ENCODE results near the gene BRD2.
A peak's percentile ranks its signal among the peaks of the same experiment; 100 is the strongest.
"Not testable (repeated sequence)": the region's sequence is repeated elsewhere in the genome, so short reads cannot be mapped to it uniquely, and the experiment has no call there.

BRD2 gene

DNA sequence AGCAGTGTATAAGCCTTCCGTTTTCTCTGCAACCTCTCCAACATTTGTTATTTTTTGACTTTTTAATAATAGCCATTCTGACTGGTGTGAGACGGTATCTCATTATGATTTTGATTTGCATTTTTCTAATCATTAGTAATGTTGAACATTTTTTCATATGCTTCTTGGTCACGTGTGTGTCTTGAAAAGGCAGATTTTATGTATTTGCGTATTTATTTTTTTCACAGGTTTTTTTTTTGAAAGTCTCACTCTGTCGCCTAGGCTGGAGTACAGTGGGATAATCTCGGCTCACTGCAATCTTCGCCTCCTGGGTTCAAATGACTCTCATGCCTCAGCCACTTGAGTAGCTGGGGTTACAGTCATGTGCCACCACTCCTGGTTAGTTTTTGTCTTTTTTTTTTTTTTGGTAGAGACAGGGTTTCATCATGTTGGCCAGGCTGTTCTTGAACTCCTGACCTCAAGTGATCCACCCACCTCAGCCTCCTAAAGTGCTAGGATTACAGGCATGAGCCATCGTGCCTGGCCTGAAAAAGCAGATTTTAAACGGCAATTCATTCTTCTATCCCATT, 25.8 kb upstream of the BRD2 start:
- peak overlapping the region; percentile 70 for H3K4me3 Mint-ChIP-seq

GRCh38 chr6:32943864-32944649, 24.3 kb upstream of the BRD2 start:
- no peaks in the 10 kb centered on the region for H3K9me3 Mint-ChIP-seq
- peaks cover 63% of the 10 kb centered on the region for H3K4me1 Mint-ChIP-seq
- peak; percentile 66 to 74 for DNase-seq (ENCODE audit: low spot score in 2 of 2)
- peak overlapping the region; percentile 100 for H3K4me3 Mint-ChIP-seq
- peak; percentile 59 for ATAC-seq (ENCODE audit: low read depth)
- H3K36me3 Mint-ChIP-seq: peaks cover 10% of the 10 kb centered on the region
- H3K27me3 Mint-ChIP-seq: no peaks in the 10 kb centered on the region
- peak overlapping the region; percentile 99 for H3K27ac Mint-ChIP-seq

More for the DNA sequence above, 25.8 kb upstream of the BRD2 start:
- DNase-seq (ENCODE audit: low spot score in 2 of 2); H3K9me3 Mint-ChIP-seq; H3K27me3 Mint-ChIP-seq; ATAC-seq (ENCODE audit: low read depth): not testable (repeated sequence)
- peaks cover 13% of the 10 kb centered on the region for H3K36me3 Mint-ChIP-seq
- peaks cover 60% of the 10 kb centered on the region for H3K4me1 Mint-ChIP-seq
- H3K27ac Mint-ChIP-seq: peak overlapping the region; percentile 99

- no peaks in the 10 kb centered on the region for H3K9me3 Mint-ChIP-seq
- H3K4me3 Mint-ChIP-seq: peak overlapping the region; percentile 100
- DNase-seq (ENCODE audit: low spot score in 2 of 2): peak in 1 of 2 donors; percentile 53
- H3K27ac Mint-ChIP-seq: peak overlapping the region; percentile 99
- no peaks in the 10 kb centered on the region for H3K27me3 Mint-ChIP-seq
- ATAC-seq (ENCODE audit: low read depth): peak; percentile 38
- peaks cover 19% of the 10 kb centered on the region for H3K36me3 Mint-ChIP-seq
- peaks cover 75% of the 10 kb centered on the region for H3K4me1 Mint-ChIP-seq
Observed at GRCh38 chr6:32945108-32945760, 23.2 kb upstream of the BRD2 start.

DNA sequence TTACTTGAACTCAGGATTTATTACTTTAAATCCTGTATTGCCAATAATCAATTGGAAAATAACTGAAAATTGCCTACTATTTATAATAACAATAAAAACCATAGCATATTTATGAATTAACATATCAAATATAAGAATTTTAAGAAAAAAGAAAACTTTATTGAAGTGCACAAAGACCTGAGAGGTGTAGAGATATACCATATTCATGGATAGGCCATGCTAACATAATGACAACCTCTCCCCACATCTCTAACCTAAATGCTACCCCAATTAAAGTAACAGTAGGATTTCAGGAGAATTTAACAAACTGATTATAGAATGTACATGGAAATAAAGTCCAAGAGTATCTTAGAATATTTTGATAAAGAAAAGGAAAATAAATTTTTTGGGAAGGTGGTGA, 22.4 kb upstream of the BRD2 start:
- DNase-seq (ENCODE audit: low spot score in 2 of 2): no peak
- Mint-ChIP-seq H3K4me3 (peak overlapping the region; percentile 100), H3K4me1 (peaks cover 82% of the 10 kb centered on the region), H3K9me3 (no peaks in the 10 kb centered on the region), H3K27me3 (no peaks in the 10 kb centered on the region), H3K27ac (peak overlapping the region; percentile 99), H3K36me3 (peaks cover 20% of the 10 kb centered on the region)
- ATAC-seq (ENCODE audit: low read depth): no peak

GRCh38 chr6:32946893-32947292, 21.5 kb upstream of the BRD2 start:
- Mint-ChIP-seq H3K4me1 (peaks cover 79% of the 10 kb centered on the region), H3K4me3 (no peak overlapping the region), H3K27me3 (no peaks in the 10 kb centered on the region), H3K27ac (peak overlapping the region; percentile 99), H3K36me3 (peaks cover 20% of the 10 kb centered on the region), H3K9me3 (no peaks in the 10 kb centered on the region)
- DNase-seq (ENCODE audit: low spot score in 2 of 2) (no peak), ATAC-seq (ENCODE audit: low read depth) (no peak)

DNA sequence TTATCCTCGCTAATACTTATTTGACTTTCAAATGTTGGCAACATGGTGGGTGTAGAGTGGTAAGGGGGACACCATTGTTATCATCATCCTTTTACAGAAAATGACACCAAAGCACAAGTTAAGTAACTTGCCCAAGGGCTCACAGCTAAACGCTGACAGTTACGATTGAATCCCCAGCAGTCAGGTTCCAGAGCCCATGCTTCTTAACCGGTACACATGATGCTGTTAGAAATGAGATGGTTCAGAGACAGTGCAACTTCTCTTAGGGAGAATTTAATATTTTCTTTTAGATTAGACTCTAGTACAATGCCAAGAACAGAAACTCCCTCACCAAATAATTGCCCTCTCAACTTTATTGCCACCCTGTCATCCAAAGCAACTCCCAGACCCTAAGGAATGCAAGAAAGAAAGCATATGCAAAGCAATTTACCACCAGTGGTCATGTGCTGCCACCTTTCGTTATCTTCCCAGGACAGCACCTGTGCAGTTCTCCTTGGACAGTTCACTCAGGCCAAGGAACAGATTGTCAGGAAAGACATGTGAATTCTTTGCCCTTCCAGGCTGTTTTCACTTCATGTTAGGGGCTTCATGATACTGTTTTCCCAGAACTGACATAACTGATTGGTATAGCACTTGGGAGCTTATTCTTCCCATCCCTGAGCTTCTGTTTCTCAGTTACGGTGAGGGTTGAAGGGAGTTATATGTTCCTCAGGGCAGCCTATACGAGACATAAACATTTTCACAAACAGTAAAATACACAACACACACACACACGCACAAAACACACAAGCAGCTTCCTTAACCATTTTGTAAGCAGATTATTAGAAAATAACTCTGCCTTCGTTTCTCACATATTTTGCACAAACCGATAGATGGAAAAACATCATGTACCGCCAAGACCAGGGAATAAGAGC, 20.6 kb upstream of the BRD2 start:
- Mint-ChIP-seq H3K4me1 (peaks cover 76% of the 10 kb centered on the region), H3K27ac (peak overlapping the region; percentile 99), H3K4me3 (peak overlapping the region; percentile 69), H3K9me3 (no peaks in the 10 kb centered on the region), H3K27me3 (no peaks in the 10 kb centered on the region), H3K36me3 (peaks cover 22% of the 10 kb centered on the region)
- ATAC-seq (ENCODE audit: low read depth): no peak
- DNase-seq (ENCODE audit: low spot score in 2 of 2): peak in 1 of 2 donors; percentile 47

- no peaks in the 10 kb centered on the region for H3K9me3 Mint-ChIP-seq
- H3K27me3 Mint-ChIP-seq: no peaks in the 10 kb centered on the region
- peak overlapping the region; percentile 99 for H3K27ac Mint-ChIP-seq
- no peak for DNase-seq (ENCODE audit: low spot score in 2 of 2)
- ATAC-seq (ENCODE audit: low read depth): no peak
- H3K36me3 Mint-ChIP-seq: peaks cover 22% of the 10 kb centered on the region
- H3K4me1 Mint-ChIP-seq: peaks cover 79% of the 10 kb centered on the region
- H3K4me3 Mint-ChIP-seq: peak overlapping the region; percentile 99
Observed at GRCh38 chr6:32949113-32949512, 19.3 kb upstream of the BRD2 start.

- Mint-ChIP-seq H3K9me3 (no peaks in the 10 kb centered on the region), H3K36me3 (peaks cover 22% of the 10 kb centered on the region), H3K4me1 (peaks cover 76% of the 10 kb centered on the region), H3K4me3 (peak overlapping the region; percentile 99), H3K27ac (peak overlapping the region; percentile 99), H3K27me3 (no peaks in the 10 kb centered on the region)
- ATAC-seq (ENCODE audit: low read depth) (no peak), DNase-seq (ENCODE audit: low spot score in 2 of 2) (no peak)
Observed at GRCh38 chr6:32950010-32950409, 18.4 kb upstream of the BRD2 start.

GRCh38 chr6:32950449-32950848, 17.9 kb upstream of the BRD2 start:
- H3K27me3 Mint-ChIP-seq: no peaks in the 10 kb centered on the region
- H3K36me3 Mint-ChIP-seq: peaks cover 22% of the 10 kb centered on the region
- peak overlapping the region; percentile 99 for H3K4me3 Mint-ChIP-seq
- H3K4me1 Mint-ChIP-seq: peaks cover 76% of the 10 kb centered on the region
- H3K27ac Mint-ChIP-seq: peak overlapping the region; percentile 99
- H3K9me3 Mint-ChIP-seq: no peaks in the 10 kb centered on the region
- DNase-seq (ENCODE audit: low spot score in 2 of 2) (no peak), ATAC-seq (ENCODE audit: low read depth) (no peak)

GRCh38 chr6:32952817-32953739, 15.3 kb upstream of the BRD2 start, which contains the start of gene HLA-DMA:
Gene HLA-DMA (minus strand): TSS chr6:32953097. CDS start chr6:32953036, 61 bp downstream.
- peak; percentile 82 to 91 for DNase-seq (ENCODE audit: low spot score in 2 of 2)
- Mint-ChIP-seq H3K36me3 (peaks cover 24% of the 10 kb centered on the region), H3K27me3 (no peaks in the 10 kb centered on the region), H3K9me3 (no peaks in the 10 kb centered on the region), H3K4me1 (peaks cover 75% of the 10 kb centered on the region), H3K4me3 (peak within 1 kb of the TSS; percentile 99), H3K27ac (peak within 1 kb of the TSS; percentile 99)
- ATAC-seq (ENCODE audit: low read depth): peak; percentile 87

GRCh38 chr6:32953775-32954174, 14.6 kb upstream of the BRD2 start:
- ATAC-seq (ENCODE audit: low read depth): no peak
- peaks cover 21% of the 10 kb centered on the region for H3K36me3 Mint-ChIP-seq
- peak overlapping the region; percentile 99 for H3K4me3 Mint-ChIP-seq
- no peak for DNase-seq (ENCODE audit: low spot score in 2 of 2)
- no peaks in the 10 kb centered on the region for H3K27me3 Mint-ChIP-seq
- H3K27ac Mint-ChIP-seq: peak overlapping the region; percentile 99
- H3K9me3 Mint-ChIP-seq: no peaks in the 10 kb centered on the region
- H3K4me1 Mint-ChIP-seq: peaks cover 69% of the 10 kb centered on the region

DNA sequence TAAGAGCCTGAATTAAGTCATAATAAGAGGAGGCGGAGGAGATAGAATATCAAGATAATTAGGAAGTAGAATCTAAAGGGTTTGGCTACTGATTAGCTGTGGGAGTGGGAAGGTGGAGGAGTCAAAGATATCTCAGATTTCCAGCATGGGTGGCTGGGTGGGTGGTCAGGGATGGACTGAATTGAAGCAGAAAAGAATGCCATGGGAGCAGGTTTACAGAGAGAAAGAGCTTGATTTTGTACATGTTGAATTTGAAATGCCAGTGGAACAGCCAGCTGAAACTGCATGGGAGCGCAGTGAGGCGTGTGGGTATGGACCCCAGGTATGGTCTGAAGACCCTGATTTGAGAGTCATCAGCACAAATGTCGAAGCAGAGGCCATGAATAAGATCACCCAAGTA, 14.1 kb upstream of the BRD2 start:
- Mint-ChIP-seq H3K4me3 (peak overlapping the region; percentile 99), H3K4me1 (peaks cover 64% of the 10 kb centered on the region), H3K27ac (peak overlapping the region; percentile 99), H3K36me3 (peaks cover 17% of the 10 kb centered on the region), H3K9me3 (no peaks in the 10 kb centered on the region), H3K27me3 (no peaks in the 10 kb centered on the region)
- ATAC-seq (ENCODE audit: low read depth) (no peak), DNase-seq (ENCODE audit: low spot score in 2 of 2) (no peak)

Measured in memory B cell (primary cell).